Measurements from ENCODE around the gene LMBR1.
"Not testable (repeated sequence)": the region's sequence is repeated elsewhere in the genome, so short reads cannot be mapped to it uniquely, and the experiment has no call there.

LMBR1 gene

DNA sequence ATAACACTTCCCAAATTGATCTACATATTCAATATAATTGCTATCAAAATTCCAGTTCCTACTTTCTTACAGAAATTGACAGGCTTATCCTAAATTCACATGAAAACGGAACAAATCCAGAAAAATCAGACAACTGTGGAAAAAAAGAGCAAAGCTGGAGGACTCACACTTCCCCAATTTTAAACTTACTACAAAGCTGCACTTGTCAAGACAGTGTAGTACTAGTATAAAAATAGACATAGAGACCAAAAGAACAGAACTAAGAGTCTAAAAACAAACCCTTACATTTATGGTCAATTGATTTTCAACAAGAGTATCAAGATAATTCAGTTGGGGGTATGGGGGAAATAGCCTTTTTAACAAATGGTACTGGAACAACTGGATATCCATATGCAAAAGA is 27.5 kb downstream of the LMBR1 start:
- TF ChIP-seq BHLHE40 (IDR thresholded peaks at IDR 0.05; ENCODE audit: borderline replicate concordance), result no peak
- TF ChIP-seq FOXA1 (IDR thresholded peaks at IDR 0.05), result no peak
- no peak for TF ChIP-seq ZNF384 (IDR thresholded peaks at IDR 0.05)
- POLR2A ChIA-PET, result no interaction called here
- no peak for DNase-seq (ENCODE audit: extremely low spot score)
- CTCF ChIA-PET, result no interaction called here

DNA sequence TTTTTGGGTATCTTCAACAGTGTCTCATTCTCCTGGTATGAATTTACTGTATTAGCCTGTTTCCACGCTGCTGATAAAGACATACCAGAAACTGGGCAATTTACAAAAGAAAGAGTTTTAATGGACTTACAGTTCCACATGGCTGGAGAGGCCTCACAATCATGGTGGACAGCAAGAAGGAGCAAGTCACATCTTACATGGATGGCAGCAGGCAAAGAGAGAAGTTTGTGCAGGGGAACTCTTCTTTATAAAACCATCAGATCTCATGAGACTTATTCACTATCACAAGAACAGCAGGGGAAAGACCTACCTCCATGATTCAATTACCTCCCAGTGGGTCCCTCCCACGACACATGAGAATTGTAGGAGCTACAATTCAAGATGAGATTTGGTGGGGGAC is 31.0 kb downstream of the LMBR1 start:
- DNase-seq (ENCODE audit: extremely low spot score); POLR2A ChIA-PET; CTCF ChIA-PET: not testable (repeated sequence)

DNA sequence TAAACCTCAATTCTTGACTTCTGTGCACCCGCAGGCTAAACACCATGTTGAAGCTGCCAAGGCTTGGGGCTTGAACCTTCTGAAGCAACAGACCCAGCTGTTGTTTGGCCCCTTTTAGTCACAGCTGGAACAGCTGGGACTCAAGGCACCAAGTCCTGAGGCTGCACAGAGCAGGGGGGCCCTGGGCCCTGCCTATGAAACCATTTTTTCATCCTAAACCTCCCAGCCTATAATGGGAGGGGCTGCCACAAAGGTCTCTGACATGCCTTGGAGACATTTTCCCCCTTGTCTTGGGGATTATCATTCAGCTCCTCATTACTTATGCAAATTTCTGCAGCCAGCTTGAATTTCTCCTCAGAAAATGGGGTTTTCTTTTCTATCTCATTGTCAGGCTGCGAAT is 31.8 kb downstream of the LMBR1 start:
- no peak for TF ChIP-seq HDGF (IDR thresholded peaks at IDR 0.05; ENCODE audit: borderline replicate concordance)
- TF ChIP-seq FOXK2 (IDR thresholded peaks at IDR 0.05), result no peak
- TF ChIP-seq ARNT (IDR thresholded peaks at IDR 0.05), result no peak
- no peak for TF ChIP-seq SUZ12 (IDR thresholded peaks at IDR 0.05)
- TF ChIP-seq L3MBTL2 (conservative IDR thresholded peaks at IDR 0.05), result no peak
- no peak for TF ChIP-seq TARDBP (IDR thresholded peaks at IDR 0.05)
- TF ChIP-seq LEF1 (IDR thresholded peaks at IDR 0.05; ENCODE audit: borderline replicate concordance), result no peak
- TF ChIP-seq ZNF384 (IDR thresholded peaks at IDR 0.05), result no peak
- no peak for TF ChIP-seq CTBP1 (IDR thresholded peaks at IDR 0.05; ENCODE audit: borderline replicate concordance)
- TF ChIP-seq, protein P1, sequence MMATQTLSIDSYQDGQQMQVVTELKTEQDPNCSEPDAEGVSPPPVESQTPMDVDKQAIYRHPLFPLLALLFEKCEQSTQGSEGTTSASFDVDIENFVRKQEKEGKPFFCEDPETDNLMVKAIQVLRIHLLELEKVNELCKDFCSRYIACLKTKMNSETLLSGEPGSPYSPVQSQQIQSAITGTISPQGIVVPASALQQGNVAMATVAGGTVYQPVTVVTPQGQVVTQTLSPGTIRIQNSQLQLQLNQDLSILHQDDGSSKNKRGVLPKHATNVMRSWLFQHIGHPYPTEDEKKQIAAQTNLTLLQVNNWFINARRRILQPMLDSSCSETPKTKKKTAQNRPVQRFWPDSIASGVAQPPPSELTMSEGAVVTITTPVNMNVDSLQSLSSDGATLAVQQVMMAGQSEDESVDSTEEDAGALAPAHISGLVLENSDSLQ (IDR thresholded peaks at IDR 0.05), result no peak
- no peak for TF ChIP-seq SP1 (IDR thresholded peaks at IDR 0.05)
- no peak for TF ChIP-seq ELF4 (IDR thresholded peaks at IDR 0.05)
- TF ChIP-seq FOXA1 (IDR thresholded peaks at IDR 0.05), result no peak
- no peak for TF ChIP-seq FOXM1 (IDR thresholded peaks at IDR 0.05; ENCODE audit: borderline replicate concordance)
- TF ChIP-seq BHLHE40 (IDR thresholded peaks at IDR 0.05; ENCODE audit: borderline replicate concordance), result no peak
- no peak for TF ChIP-seq NFRKB (IDR thresholded peaks at IDR 0.05)
- ChIA-PET CTCF (no interaction called here), POLR2A (no interaction called here)
- no peak for DNase-seq (ENCODE audit: extremely low spot score)

DNA sequence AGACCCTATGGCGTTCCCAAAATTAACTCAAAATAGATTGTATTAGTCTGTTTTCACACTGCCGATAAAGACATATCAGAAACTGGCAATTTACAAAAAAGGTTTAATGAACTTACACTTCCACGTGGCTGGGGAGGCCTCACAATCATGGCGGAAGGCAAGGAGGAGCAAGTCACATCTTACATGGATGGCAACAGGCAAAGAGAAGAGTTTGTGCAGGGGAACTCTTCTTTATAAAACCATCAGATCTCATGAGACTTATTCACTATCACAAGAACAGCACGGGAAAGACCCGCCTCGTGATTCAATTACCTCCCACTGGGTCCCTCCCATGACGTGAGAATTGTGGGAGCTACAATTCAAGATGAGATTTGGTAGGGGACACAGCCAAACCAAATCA is 32.9 kb downstream of the LMBR1 start:
- CTCF ChIA-PET; DNase-seq (ENCODE audit: extremely low spot score); POLR2A ChIA-PET: not testable (repeated sequence)

DNA sequence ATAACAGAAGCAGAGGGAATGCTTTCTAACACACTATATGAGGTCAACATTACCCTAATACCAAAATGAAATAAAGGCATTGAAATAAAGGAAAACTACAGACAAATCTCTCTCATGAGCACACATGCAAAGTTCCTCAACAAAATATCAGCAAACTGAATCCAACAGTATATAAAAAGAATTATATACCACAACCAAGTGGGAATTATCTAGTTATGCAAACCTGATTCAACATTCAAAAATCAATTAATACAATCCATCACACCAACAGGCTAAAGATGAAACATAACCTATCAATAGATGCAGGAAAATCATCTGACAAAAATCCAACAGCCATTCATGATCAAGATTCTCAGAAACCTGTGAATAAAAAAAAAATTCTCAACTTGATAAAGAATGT is 34.5 kb downstream of the LMBR1 start:
- TF ChIP-seq ZNF384 (IDR thresholded peaks at IDR 0.05), result no peak
- TF ChIP-seq ELF4 (IDR thresholded peaks at IDR 0.05), result no peak
- no peak for TF ChIP-seq ARNT (IDR thresholded peaks at IDR 0.05)
- TF ChIP-seq NFRKB (IDR thresholded peaks at IDR 0.05), result no peak
- no peak for TF ChIP-seq BHLHE40 (IDR thresholded peaks at IDR 0.05; ENCODE audit: borderline replicate concordance)
- TF ChIP-seq TARDBP (IDR thresholded peaks at IDR 0.05), result no peak
- no peak for TF ChIP-seq SUZ12 (IDR thresholded peaks at IDR 0.05)
- no peak for TF ChIP-seq FOXA1 (IDR thresholded peaks at IDR 0.05)
- no peak for TF ChIP-seq HDGF (IDR thresholded peaks at IDR 0.05; ENCODE audit: borderline replicate concordance)
- no peak for TF ChIP-seq CTBP1 (IDR thresholded peaks at IDR 0.05; ENCODE audit: borderline replicate concordance)
- TF ChIP-seq SP1 (IDR thresholded peaks at IDR 0.05), result no peak
- no peak for TF ChIP-seq FOXK2 (IDR thresholded peaks at IDR 0.05)
- TF ChIP-seq, protein P1 (IDR thresholded peaks at IDR 0.05), result no peak
- no peak for TF ChIP-seq L3MBTL2 (conservative IDR thresholded peaks at IDR 0.05)
- no peak for TF ChIP-seq FOXM1 (IDR thresholded peaks at IDR 0.05; ENCODE audit: borderline replicate concordance)
- TF ChIP-seq LEF1 (IDR thresholded peaks at IDR 0.05; ENCODE audit: borderline replicate concordance), result no peak
- ChIA-PET POLR2A (no interaction called here), CTCF (interaction anchor here (0.6 to 0.7 kb wide), 2 partner anchors 319 to 927 kb away, joined by 3 to 4 read pairs; no protein-coding TSS in a partner anchor)
- DNase-seq (ENCODE audit: extremely low spot score), result no peak

DNA sequence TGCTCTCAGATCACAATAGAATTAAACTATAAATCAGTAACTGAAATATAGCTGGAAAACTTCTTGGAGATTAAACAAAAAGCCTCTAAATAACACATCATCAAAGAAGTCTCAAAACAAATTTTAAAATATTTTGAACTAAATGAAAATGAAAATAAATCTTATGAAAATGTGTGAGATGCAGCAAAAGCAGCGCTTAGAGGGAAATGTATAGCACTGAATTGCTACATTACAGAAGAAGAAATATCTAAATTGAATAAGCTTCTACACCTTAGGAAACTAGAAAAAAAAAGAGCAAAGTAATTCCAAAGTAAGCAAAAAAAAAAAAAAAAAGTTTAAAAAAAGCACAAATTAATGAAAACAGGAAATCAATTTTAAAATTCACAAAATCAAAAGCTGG is 35.2 kb downstream of the LMBR1 start:
- DNase-seq (ENCODE audit: extremely low spot score), result no peak
- TF ChIP-seq L3MBTL2 (conservative IDR thresholded peaks at IDR 0.05) (no peak), BHLHE40 (IDR thresholded peaks at IDR 0.05; ENCODE audit: borderline replicate concordance) (no peak), ZNF384 (IDR thresholded peaks at IDR 0.05) (no peak)
- POLR2A ChIA-PET, result no interaction called here
- CTCF ChIA-PET, result no interaction called here

DNA sequence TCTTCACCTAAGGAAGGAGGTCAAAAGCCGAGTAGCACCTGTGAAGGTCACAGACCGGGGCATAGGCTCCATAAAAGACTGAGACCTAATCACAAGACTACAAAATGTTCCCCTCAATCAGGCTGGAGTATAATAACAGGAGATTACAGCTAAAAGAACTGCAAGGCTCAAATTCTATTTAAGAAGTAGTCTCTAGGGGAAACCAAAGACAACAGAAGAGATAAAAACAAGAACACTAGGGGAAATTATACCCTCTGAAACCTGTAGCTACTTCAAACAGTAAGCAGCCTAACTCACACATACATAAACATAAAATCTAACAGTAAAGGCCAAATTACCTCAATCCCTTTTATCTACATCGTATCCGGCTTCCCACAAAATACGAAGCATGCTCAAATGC is 38.3 kb downstream of the LMBR1 start:
- TF ChIP-seq L3MBTL2 (conservative IDR thresholded peaks at IDR 0.05) (no peak), ELF4 (IDR thresholded peaks at IDR 0.05) (no peak), NFRKB (IDR thresholded peaks at IDR 0.05) (no peak), FOXM1 (IDR thresholded peaks at IDR 0.05; ENCODE audit: borderline replicate concordance) (no peak)
- ChIA-PET CTCF (interaction anchor here (0.9 kb wide), 1 partner anchor 10 kb away, joined by 3 read pairs; no protein-coding TSS in a partner anchor), POLR2A (no interaction called here)
- DNase-seq (ENCODE audit: extremely low spot score), result no peak

DNA sequence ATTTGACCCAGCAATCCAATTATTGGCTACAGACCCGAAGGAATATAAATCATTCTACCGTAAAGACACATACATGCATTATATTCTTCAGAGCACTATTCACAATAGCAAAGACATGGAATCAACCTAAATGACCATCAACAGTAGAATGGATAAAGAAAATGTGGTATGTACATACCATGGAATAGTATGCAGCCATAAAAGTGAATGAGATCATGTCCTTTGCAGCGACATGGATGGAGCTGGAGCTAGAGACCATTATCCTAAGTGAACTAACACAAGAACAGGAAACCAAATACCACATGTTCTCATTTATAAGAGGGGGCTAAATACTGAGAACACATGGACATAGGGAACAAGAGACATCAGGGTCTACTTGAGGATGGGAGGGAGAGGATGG is 44.0 kb downstream of the LMBR1 start:
- POLR2A ChIA-PET, result no interaction called here
- no peak for TF ChIP-seq ARNT (IDR thresholded peaks at IDR 0.05)
- TF ChIP-seq BHLHE40 (IDR thresholded peaks at IDR 0.05; ENCODE audit: borderline replicate concordance), result no peak
- no peak for TF ChIP-seq FOXM1 (IDR thresholded peaks at IDR 0.05; ENCODE audit: borderline replicate concordance)
- CTCF ChIA-PET, result no interaction called here
- DNase-seq (ENCODE audit: extremely low spot score), result no peak
